Measurements from ENCODE around the gene APOH.

The APOH gene

DNA sequence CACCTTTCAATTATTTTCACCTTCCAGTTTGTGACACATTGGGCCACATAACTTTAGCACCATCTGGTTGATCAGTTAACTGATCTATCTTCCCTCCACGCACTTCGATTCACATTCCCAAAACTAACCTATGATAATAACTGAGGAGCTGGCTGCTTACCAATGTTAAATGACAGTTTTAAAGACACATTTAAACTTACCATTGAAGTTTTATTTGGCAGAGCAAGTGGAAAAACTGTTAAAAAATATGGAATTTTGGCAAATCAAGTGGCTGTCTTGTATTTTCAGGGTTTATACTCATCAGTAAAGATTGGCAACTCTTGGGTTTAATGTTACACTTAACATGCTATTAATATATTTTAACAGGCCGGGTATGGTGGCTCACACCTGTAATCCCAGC lies 5.4 kb upstream of the APOH start:
- H3K27ac ChIP-seq: no peak overlapping the region
- TF ChIP-seq, protein P1, sequence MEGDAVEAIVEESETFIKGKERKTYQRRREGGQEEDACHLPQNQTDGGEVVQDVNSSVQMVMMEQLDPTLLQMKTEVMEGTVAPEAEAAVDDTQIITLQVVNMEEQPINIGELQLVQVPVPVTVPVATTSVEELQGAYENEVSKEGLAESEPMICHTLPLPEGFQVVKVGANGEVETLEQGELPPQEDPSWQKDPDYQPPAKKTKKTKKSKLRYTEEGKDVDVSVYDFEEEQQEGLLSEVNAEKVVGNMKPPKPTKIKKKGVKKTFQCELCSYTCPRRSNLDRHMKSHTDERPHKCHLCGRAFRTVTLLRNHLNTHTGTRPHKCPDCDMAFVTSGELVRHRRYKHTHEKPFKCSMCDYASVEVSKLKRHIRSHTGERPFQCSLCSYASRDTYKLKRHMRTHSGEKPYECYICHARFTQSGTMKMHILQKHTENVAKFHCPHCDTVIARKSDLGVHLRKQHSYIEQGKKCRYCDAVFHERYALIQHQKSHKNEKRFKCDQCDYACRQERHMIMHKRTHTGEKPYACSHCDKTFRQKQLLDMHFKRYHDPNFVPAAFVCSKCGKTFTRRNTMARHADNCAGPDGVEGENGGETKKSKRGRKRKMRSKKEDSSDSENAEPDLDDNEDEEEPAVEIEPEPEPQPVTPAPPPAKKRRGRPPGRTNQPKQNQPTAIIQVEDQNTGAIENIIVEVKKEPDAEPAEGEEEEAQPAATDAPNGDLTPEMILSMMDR (IDR thresholded peaks at IDR 0.05): no peak
- TF ChIP-seq ZFX (IDR thresholded peaks at IDR 0.05; ENCODE audit: borderline replicate concordance): no peak

DNA sequence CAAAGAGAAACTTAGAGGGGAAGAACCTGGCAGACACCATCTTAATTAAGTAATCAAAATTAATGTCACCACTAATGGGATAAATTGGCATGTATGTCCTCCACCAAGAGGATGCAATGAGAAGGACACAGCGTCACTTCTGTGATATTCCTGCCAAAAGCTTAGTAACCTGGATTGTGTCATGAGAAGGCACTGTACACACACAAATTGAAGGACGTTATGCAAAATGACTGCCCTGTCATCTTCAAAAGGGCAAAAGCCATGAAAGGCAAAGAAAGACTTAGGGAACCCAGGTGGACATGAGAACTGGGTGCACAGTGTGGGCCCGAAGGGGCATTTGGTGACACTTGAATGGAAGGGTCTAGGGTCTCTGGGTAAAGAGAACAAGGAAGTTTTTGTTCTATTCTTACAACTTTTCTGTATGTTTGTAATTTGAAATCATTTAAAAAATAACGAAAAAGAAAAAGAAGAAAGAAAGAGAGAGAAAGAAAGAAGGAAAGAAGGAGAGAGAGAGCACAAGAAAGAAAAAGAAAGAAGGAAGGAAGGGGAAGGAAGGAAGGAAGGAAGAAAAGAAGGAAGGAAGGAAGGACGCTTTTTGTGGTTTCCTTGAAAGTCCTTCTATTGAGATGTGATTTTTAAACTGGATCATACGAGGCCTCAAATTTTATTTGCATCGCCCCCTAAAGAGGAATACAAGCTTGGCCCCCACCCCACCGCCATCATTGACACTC lies 4.0 kb upstream of the APOH start:
- no peak for TF ChIP-seq ZFX (IDR thresholded peaks at IDR 0.05; ENCODE audit: borderline replicate concordance)
- TF ChIP-seq, protein P1 (IDR thresholded peaks at IDR 0.05): no peak

DNA sequence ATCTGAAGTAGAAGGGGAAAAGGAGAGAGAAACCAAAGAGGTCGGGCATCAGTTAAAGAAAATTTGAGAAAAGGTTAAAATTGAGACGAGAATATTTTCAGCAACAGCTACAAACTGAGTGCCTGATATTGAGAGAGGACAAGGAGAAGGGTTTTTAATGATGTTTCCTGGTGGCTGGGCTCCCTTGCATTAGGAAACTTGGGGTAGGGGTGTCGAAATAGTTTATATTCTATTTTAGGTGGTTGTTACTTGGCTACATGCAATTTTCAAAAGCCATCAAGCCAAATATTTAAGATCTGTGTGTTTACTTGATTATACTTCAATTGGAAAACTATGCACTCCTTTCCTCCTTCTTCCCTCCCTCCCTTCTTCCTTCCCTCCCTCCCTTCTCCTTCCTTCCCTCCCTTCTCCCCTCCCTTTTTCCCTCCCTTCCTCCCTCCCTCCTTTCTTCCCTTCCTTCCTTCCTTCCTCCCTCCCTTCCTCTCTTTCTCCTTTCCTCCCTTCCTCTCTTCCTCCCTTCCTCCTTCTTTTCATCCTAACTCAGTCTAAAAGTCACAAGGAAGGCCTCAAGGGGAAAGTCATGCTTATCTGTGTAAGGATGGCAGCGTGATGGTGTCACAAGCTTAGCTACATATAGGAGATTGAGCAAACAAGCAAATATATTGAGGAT lies 1.8 kb upstream of the APOH start:
- TF ChIP-seq ZFX (IDR thresholded peaks at IDR 0.05; ENCODE audit: borderline replicate concordance): no peak
- TF ChIP-seq, protein P1 (IDR thresholded peaks at IDR 0.05): no peak
- H3K27ac ChIP-seq: no peak overlapping the region

More for the DNA sequence above, 4.0 kb upstream of the APOH start:
- H3K27ac ChIP-seq: no peak overlapping the region

DNA sequence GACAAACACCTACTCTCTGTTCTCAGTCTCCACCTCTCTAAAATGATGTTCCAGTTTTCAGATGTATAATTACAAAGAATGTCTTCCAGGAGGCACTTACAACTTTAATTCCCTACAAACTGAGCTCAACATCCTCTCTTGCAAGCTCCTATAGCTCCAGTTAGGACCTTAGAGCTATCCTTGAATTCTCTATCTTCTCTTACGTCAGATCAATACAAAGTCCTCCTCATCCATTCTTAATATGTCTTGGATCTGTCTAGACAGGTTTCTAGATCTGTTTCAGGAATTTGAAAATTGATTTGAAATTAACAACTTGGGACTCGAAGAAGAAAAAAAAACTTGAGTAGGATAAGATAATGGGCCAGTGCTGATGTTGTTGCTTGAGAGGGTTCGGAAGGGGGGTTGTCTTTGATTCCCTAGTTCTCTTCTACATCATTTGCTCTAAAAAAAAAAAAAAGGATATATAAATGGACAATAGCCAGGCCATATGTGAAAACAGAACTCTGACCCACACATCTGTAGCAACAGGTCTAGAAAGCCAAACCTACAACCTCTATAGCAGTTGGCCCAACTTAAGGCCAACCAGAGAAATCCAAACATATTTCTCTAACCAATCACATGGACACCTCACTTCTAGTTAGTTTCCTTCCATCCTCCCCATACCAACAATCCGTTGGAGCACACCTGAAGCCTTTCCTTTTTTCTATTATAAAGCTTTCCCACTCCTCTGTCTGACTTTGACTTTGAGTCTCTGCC lies 746 bp upstream of the APOH start:
- TF ChIP-seq, protein P1 (IDR thresholded peaks at IDR 0.05): no peak
- TF ChIP-seq ZFX (IDR thresholded peaks at IDR 0.05; ENCODE audit: borderline replicate concordance): no peak
- H3K27ac ChIP-seq: peak overlapping the region; percentile 48

DNA sequence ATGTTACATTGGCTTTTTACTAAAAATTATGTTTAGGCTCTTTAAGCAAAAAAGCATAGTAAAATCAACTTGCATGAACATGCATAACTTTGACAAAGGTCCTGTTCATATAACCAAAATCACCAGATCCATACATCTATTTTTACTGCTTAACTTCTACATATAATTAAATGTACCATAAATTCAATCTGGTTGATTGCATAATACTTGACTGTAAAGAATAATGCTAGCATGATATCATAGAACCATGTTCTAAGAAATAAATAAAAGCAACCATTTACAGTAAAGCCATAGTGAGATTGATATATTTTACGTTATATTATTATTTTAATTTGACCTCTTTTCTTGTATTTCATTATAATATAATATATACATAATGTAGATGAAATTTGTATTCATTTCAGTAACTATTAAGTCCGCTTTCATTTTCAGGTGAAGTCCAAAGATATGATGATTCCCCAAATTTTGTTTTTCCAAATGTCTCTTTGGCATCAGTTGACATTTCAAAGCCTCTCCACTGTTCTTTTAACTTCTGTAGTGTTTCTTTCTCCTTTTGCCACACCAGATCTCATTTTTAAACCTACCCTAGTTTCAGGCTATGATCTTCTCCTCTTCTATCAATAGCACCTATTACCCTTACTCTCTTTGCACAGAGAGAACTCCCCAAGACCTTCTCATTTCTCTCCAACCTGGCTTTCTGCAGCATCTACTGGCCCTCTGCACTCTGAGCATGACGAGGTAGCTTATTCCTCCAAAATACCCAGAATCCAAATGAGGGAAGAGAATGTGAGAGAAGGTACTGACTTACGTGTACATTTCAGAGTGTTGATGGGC lies 1.8 kb downstream of the APOH start:
- TF ChIP-seq ZFX (IDR thresholded peaks at IDR 0.05; ENCODE audit: borderline replicate concordance): no peak
- TF ChIP-seq, protein P1 (IDR thresholded peaks at IDR 0.05): no peak
- H3K27ac ChIP-seq: no peak overlapping the region

DNA sequence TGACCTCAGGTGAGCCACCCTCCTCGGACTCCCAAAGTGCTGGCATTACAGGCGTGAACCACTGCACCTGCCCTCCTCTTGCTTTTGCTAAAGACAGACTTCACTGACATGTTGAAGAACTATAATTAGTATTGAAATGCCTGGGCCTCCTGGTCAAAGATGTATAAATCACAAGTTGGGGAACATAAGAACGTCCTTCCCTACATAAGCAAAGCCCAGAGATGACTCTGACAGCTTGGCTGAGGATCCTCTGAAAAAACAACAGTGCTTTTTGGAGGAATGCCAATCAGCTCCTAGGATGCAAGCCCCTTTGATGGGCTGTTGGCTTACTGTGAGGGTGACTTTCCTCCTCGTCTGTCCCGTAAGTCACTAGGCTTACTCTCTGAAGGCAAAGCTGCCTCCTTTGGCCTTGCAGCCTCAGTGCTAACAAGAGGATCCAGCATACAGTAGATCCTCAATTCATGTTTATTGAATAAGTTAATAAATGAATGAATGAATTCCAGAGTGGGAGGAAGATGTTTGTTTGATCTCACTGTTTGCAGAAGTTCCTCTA lies 6.3 kb downstream of the APOH start:
- no peak overlapping the region for H3K27ac ChIP-seq
- TF ChIP-seq ZFX (IDR thresholded peaks at IDR 0.05; ENCODE audit: borderline replicate concordance): no peak
- TF ChIP-seq, protein P1 (IDR thresholded peaks at IDR 0.05): no peak
